GM12873 (cell line): ENCODE data around the gene NELL1.

Experiments
- CTCF ChIP-seq: IDR thresholded peaks from 2 replicates; pipeline ENCODE4 v1.5.1; 2012; ENCODE audit warnings: low read depth, mild to moderate bottlenecking, moderate library complexity, low read length, control low read depth; ENCODE audit not compliant: insufficient read depth; ENCODE audit errors: missing control alignments

The NELL1 gene

DNA sequence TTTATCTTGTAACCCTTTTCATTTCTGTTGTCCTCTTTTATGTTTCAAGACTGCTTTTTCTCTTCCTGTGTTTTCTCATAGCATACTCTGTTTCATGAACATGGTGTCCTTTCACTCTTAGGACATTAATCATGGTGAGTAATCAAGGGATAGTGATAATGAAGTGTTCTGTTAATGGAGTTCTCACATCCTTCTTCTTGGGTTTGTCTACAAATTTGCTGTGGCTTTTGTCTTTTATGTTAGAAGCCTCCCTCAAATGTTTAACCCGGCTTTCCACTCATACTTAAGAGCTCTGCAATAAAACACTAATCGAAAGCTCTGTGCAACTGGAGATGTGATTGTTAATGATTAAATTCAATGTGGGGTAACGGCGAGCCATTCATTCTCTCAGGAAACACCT is 593.6 kb downstream of the NELL1 start:
- no peak for TF ChIP-seq CTCF

GRCh38 chr11:21264125-21264524 is 594.7 kb downstream of the NELL1 start:
- no peak for TF ChIP-seq CTCF

DNA sequence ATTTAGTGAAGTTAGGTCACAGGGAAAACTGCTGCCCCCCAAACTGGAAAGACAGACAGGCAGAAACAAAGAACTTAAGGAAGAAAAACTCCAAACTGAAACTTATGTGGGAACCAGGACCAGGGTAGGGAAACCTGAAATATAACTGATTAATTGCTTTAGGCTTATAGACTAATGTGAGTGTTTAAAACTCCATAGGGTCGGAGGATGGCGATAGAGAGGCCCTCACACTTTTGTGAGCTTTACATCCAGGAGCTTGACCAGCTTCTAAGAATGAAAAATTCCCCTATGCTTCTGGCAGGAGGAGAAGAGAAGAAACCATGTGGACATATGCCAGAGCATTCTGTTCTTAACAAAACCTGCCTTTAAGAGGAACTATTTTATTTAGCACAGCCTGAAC is 598.6 kb downstream of the NELL1 start:
- no peak for TF ChIP-seq CTCF

GRCh38 chr11:21278840-21279239 is 609.5 kb downstream of the NELL1 start:
- TF ChIP-seq CTCF: no peak

- no peak for TF ChIP-seq CTCF
Observed at GRCh38 chr11:21285104-21285503, 615.7 kb downstream of the NELL1 start.

DNA sequence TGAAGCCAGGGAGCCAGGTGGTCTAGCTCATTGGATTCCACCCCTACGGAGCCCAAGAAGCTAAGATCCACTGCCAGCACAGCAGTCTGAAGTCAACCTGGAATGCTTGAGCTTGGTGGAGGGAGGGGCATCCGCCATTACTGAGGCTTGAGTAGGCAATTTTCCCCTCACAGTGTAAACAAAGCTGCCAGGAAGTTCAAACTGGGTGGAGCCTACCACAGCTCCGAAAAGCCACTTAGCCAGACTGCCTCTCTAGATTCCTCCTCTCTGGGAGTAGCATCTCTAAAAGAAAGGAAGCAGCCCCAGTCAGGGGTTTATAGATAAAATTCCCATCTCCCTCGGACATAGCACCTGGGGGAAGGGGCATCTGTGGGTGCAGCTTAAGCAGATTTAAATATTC is 620.3 kb downstream of the NELL1 start:
- TF ChIP-seq CTCF: no peak

DNA sequence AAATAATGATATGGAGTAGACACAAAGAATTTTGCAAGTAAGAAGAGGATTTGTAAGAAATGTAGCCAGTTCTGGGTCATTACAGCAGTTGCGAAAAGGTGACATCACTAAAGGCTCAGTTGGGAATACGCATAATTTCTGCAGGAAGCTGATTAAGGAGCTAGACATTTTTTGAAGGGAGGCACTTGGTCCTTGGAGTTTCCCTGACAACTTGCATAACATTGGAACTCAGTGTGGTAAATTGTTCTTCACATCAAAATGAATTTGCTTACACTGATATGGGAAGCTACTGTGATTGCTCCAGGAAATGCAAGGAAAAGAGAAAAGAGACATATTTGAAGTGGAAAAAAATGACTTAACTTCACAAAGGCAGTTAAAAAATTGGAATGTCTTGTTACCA is 626.1 kb downstream of the NELL1 start:
- no peak for TF ChIP-seq CTCF
